ENCODE data around the gene TSPAN9.

GRCh38 chr12:3193755-3194154 is 116.6 kb downstream of the TSPAN9 start:
- TF ChIP-seq POLR2AphosphoS5 (IDR thresholded peaks at IDR 0.05; ENCODE audit: low read depth, low read length): no peak
- TF ChIP-seq SIN3A (IDR thresholded peaks at IDR 0.05; ENCODE audit: borderline replicate concordance, insufficient read depth, low read length): no peak
- TF ChIP-seq REST (IDR thresholded peaks at IDR 0.05; ENCODE audit: insufficient read depth in 1 of 2, low read depth in 2 of 2, low read length in 2 of 2): no peak
